Omental fat pad (tissue), 4 donors: ENCODE results near the gene NKX2-4. TPM values are rescaled to one million over a fixed set of nuclear protein-coding genes. Genes with fewer than 3 reads are reported as not detected.

Experiments used
- ATAC-seq: fragments of 150-250 bp; one replicate; pipeline ENCODE4 v1.9.1; 2016; ENCODE audit warnings: mild to moderate bottlenecking, moderate library complexity; ENCODE audit not compliant: low FRiP score
- DNase-seq: peaks from one replicate; pipeline ENCODE4 v3.0.0-alpha.2; 2019; ENCODE audit warnings: low spot score
- total RNA-seq, 4 donors: library from RNA; depleted of rRNA; stranded (reverse); fragments of >200 nt; gene quantifications; one replicate each; pipeline ENCODE4 v1.1.0, GENCODE V29; 2016
- TF ChIP-seq, protein P1 (sequence below), 3 donors: fragments of 450-650 bp; IDR thresholded peaks; one replicate each; pipeline ENCODE4 v1.5.1; 2016 to 2017; ENCODE audit warnings: antibody characterized with exemption in 3 of 3, mild to moderate bottlenecking in 3 of 3, moderate library complexity in 2 of 3

NKX2-4 gene
- total RNA-seq, 4 donors from 2014 or later = not detected

GRCh38 chr20:21393816-21394519 is 3.4 kb downstream of the NKX2-4 start:
- ATAC-seq (no peak), DNase-seq (no peak)
- TF ChIP-seq, protein P1, sequence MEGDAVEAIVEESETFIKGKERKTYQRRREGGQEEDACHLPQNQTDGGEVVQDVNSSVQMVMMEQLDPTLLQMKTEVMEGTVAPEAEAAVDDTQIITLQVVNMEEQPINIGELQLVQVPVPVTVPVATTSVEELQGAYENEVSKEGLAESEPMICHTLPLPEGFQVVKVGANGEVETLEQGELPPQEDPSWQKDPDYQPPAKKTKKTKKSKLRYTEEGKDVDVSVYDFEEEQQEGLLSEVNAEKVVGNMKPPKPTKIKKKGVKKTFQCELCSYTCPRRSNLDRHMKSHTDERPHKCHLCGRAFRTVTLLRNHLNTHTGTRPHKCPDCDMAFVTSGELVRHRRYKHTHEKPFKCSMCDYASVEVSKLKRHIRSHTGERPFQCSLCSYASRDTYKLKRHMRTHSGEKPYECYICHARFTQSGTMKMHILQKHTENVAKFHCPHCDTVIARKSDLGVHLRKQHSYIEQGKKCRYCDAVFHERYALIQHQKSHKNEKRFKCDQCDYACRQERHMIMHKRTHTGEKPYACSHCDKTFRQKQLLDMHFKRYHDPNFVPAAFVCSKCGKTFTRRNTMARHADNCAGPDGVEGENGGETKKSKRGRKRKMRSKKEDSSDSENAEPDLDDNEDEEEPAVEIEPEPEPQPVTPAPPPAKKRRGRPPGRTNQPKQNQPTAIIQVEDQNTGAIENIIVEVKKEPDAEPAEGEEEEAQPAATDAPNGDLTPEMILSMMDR (IDR thresholded peaks at IDR 0.05) = no peak

DNA sequence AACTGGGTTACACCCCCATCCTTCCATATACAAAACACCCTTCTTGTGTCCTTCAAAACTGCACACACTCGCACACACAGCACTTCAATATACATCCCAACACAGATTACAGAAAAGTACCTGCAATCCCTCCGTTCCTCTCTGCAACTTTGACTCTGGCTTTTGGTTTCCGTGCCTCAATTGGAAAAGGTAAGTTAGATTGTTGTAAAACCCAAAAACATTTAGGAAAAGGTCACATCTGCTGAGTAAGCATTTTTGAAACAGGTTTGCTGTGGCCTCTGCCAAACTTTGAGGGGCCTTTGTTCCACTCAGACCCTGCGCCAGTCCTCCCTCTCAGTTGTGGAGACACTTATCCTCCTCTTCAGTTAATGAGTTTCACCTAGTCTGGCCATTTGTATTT is 4.2 kb downstream of the NKX2-4 start:
- TF ChIP-seq, protein P1 (IDR thresholded peaks at IDR 0.05) = no peak
- no peak for DNase-seq
- no peak for ATAC-seq

DNA sequence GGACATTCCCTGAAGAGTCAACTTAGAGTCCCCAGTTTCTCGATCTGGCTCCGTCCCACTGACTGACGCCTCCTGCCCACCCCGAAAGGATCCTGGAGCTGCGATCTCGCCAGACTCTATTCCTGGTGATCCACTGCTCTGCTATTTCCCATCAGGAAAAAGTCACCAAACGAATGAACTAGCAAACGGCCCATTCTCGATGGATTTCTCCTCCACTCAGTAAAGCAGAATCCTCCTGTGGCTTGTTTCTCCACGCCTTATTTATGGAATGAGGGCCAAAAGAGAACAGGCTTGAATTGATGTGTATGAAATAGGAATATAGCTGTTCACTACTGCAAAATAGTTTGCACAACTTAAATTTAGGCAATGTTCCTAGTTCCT is 5.4 kb downstream of the NKX2-4 start:
- no peak for DNase-seq
- TF ChIP-seq, protein P1 (IDR thresholded peaks at IDR 0.05) = no peak
- ATAC-seq = no peak

DNA sequence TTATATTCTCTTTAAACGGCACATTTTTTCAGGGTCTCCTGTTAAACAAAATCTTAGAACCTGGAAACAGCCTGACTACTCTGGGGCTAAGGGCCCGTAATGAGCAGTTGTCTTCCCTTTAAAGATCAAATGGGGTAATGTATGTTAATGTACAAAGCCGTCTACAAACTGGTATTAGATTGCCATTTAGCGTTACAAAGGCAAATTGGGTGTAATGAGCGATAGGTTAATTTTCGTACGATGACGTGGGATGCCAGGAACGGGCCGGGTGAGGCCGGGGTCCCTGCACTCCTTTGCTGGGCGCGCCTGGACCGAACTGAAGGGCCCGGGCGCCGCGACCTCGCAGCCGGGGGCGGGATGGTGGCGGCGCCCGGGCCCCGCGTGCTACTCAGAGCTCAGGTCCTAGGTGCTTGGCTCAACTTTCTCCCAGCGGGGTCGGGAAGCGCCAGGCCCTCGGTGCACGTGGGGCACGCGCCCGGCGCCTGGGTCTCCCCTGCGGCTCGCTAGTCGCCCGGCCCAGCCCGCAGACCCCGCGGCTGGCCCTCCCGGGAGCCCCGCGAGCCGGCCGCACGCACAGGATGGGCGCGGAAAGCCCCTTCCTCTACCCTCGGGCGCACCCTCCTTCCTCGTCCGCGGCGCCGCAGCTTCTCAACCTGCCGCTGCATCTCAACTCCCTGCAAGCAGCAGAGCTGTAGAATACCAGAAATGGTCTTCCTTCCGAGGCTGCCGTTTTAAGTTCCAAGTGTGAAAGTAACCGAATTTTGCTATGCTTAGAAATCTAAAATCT is 5.9 kb downstream of the NKX2-4 start:
- DNase-seq = no peak
- TF ChIP-seq, protein P1 (IDR thresholded peaks at IDR 0.05) = no peak
- ATAC-seq = no peak

- DNase-seq = no peak
- TF ChIP-seq, protein P1 (IDR thresholded peaks at IDR 0.05) = no peak
These were observed 6.6 kb downstream of the NKX2-4 start for GRCh38 chr20:21390768-21391167.

GRCh38 chr20:21389368-21389767 is 8.0 kb downstream of the NKX2-4 start:
- TF ChIP-seq, protein P1 (IDR thresholded peaks at IDR 0.05) = no peak
- DNase-seq (no peak), ATAC-seq (no peak)

More at GRCh38 chr20:21390768-21391167, 6.6 kb downstream of the NKX2-4 start:
- ATAC-seq = no peak
